ENCODE data around the gene TMEM119.

- no peak for TF ChIP-seq EZH2 (IDR thresholded peaks at IDR 0.05; ENCODE audit: low read depth, low read length, severe bottlenecking)
- TF ChIP-seq POLR2A (IDR thresholded peaks at IDR 0.05; ENCODE audit: control extremely low read depth in 1 of 2, low read depth in 2 of 2, low read length in 2 of 2) = no peak
- TF ChIP-seq HDAC6 (IDR thresholded peaks at IDR 0.05; ENCODE audit: low read depth, low read length) = no peak
- TF ChIP-seq CTCF (IDR thresholded peaks at IDR 0.05; ENCODE audit: control extremely low read depth in 1 of 3, insufficient read depth in 1 of 3, low read depth in 1 of 3, low read length in 3 of 3) = no peak
- no peak for TF ChIP-seq GABPA (IDR thresholded peaks at IDR 0.05; ENCODE audit: borderline replicate concordance, insufficient read depth, low read length)
- no peak for TF ChIP-seq POLR2AphosphoS5 (IDR thresholded peaks at IDR 0.05; ENCODE audit: low read depth, low read length)
- TF ChIP-seq SRF (IDR thresholded peaks at IDR 0.05; ENCODE audit: low read depth, low read length) = no peak
These were observed 20.4 kb downstream of the TMEM119 start for GRCh38 chr12:108577458-108577857.
